Endodermal cell (in vitro differentiated cells): ENCODE measurements around the gene SAMHD1. TPM values are rescaled to one million over a fixed set of nuclear protein-coding genes. Genes with fewer than 3 reads are reported as not detected.

Source experiments
- DNase-seq: peaks from one replicate; pipeline ENCODE4 v3.0.0-alpha.2; 2017
- H3K27ac ChIP-seq: 2 replicates; pipeline ENCODE4 v1.5.1; 2013; ENCODE audit warnings: mild to moderate bottlenecking, low read depth, low read length, moderate library complexity
- H3K27me3 ChIP-seq: 2 replicates; pipeline ENCODE4 v1.6.1; 2013; ENCODE audit warnings: mild to moderate bottlenecking, low read length, moderate library complexity; ENCODE audit not compliant: insufficient read depth, control insufficient read depth, poor library complexity, severe bottlenecking
- H3K36me3 ChIP-seq: 2 replicates; pipeline ENCODE4 v1.7.0; 2013; ENCODE audit warnings: mild to moderate bottlenecking, low read length, moderate library complexity; ENCODE audit not compliant: control insufficient read depth, insufficient read depth
- H3K4me1 ChIP-seq: one replicate; pipeline ENCODE4 v1.7.0; 2013; ENCODE audit warnings: low read length; ENCODE audit not compliant: control insufficient read depth, insufficient read depth
- H3K4me3 ChIP-seq: 2 replicates; pipeline ENCODE4 v1.5.1; 2013; ENCODE audit warnings: mild to moderate bottlenecking, low read length, moderate library complexity
- H3K9ac ChIP-seq: 2 replicates; pipeline ENCODE4 v1.6.1; 2013; ENCODE audit warnings: mild to moderate bottlenecking, low read length, moderate library complexity; ENCODE audit not compliant: poor library complexity, severe bottlenecking; ENCODE audit errors: extremely low read depth
- H3K9me3 ChIP-seq: 2 replicates; pipeline ENCODE4 v1.6.1; 2013; ENCODE audit warnings: mild to moderate bottlenecking, low read length, moderate library complexity; ENCODE audit not compliant: control insufficient read depth
- H3K27ac Mint-ChIP-seq: 2 replicates; pipeline ENCODE4 v1.8.0; 2020; ENCODE audit warnings: mixed read lengths
- H3K27me3 Mint-ChIP-seq: 2 replicates; pipeline ENCODE4 v1.8.0; 2021; ENCODE audit warnings: mild to moderate bottlenecking, mixed read lengths; ENCODE audit not compliant: insufficient read depth
- H3K36me3 Mint-ChIP-seq: 2 replicates; pipeline ENCODE4 v1.8.0; 2020; ENCODE audit warnings: low read depth, mixed read lengths
- H3K4me1 Mint-ChIP-seq: 2 replicates; pipeline ENCODE4 v1.8.0; 2020; ENCODE audit warnings: mixed read lengths
- H3K4me3 Mint-ChIP-seq: 2 replicates; pipeline ENCODE4 v1.8.0; 2020; ENCODE audit warnings: mild to moderate bottlenecking, moderate library complexity, mixed read lengths
- H3K9me3 Mint-ChIP-seq: 2 replicates; pipeline ENCODE4 v1.8.0; 2020; ENCODE audit warnings: mild to moderate bottlenecking, mixed read lengths
- WGBS, 2 experiments: methylation state at CpG; one replicate each; pipeline versions ENCODE4 v1.1.5 to v1.1.7; 2013; ENCODE audit warnings: missing lambda C conversion rate in 2 of 2, mixed read lengths in 1 of 2; ENCODE audit not compliant: insufficient coverage in 1 of 2, insufficient read length in 1 of 2; 5-methylcytosine and 5-hydroxymethylcytosine counted together
- total RNA-seq, 2 donors: library from RNA; stranded (reverse); fragmentation: NEBNext Ultra II Directional in 1 of 2; extraction: Animal tissue kit (Norgen Biotek cat#: 25700) in 1 of 2; gene quantifications; 2 replicates in 1 of 2; 3 replicates in 1 of 2; pipeline ENCODE4 v1.2.1, GENCODE V29; 2021
- TF ChIP-seq, protein P1 (sequence below): fragments of 200-600 bp; sonication (generic); conservative IDR thresholded peaks from 2 replicates; pipeline ENCODE4 v1.5.0; 2021; ENCODE audit warnings: antibody characterized with exemption, mild to moderate bottlenecking

Gene SAMHD1
- total RNA-seq, 2 donors from 2014 or later, result 3.7 to 4.9 TPM

- DNase-seq, result no peak
- TF ChIP-seq, protein P1, sequence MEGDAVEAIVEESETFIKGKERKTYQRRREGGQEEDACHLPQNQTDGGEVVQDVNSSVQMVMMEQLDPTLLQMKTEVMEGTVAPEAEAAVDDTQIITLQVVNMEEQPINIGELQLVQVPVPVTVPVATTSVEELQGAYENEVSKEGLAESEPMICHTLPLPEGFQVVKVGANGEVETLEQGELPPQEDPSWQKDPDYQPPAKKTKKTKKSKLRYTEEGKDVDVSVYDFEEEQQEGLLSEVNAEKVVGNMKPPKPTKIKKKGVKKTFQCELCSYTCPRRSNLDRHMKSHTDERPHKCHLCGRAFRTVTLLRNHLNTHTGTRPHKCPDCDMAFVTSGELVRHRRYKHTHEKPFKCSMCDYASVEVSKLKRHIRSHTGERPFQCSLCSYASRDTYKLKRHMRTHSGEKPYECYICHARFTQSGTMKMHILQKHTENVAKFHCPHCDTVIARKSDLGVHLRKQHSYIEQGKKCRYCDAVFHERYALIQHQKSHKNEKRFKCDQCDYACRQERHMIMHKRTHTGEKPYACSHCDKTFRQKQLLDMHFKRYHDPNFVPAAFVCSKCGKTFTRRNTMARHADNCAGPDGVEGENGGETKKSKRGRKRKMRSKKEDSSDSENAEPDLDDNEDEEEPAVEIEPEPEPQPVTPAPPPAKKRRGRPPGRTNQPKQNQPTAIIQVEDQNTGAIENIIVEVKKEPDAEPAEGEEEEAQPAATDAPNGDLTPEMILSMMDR, result peak; percentile 94
These were observed 31.7 kb downstream of the SAMHD1 start for GRCh38 chr20:36919715-36920333.

DNA sequence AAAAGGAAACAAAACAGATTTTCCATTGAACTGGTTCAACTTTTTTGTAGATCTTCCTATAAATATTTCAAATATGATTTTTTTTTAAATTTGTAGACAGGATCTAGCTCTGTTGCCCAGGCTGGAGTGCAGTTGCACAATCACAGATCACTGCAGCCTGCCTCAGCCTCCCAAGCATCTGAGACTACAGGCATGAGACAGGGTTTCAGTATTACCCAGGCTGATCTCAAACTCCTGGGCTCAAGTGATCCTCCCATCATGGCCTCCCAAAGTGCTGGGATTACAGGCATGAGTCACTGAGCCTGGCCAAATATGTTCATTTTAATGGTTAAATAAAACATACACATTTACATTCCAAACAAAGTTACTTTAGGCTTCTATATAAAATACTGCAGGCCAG, 33.6 kb downstream of the SAMHD1 start:
- Mint-ChIP-seq H3K4me1 (no peaks in the 10 kb centered on the region), H3K36me3 (no peaks in the 10 kb centered on the region), H3K27ac (no peak overlapping the region), H3K27me3 (no peaks in the 10 kb centered on the region), H3K4me3 (no peak overlapping the region), H3K9me3 (no peaks in the 10 kb centered on the region)
- H3K36me3 ChIP-seq, result no peaks in the 10 kb centered on the region
- DNase-seq, result no peak
- H3K4me3 ChIP-seq, result no peak overlapping the region
- TF ChIP-seq, protein P1, result no peak
- no peak overlapping the region for H3K9ac ChIP-seq
- H3K27me3 ChIP-seq, result no peaks in the 10 kb centered on the region
- no peak overlapping the region for H3K27ac ChIP-seq
- H3K4me1 ChIP-seq, result no peaks in the 10 kb centered on the region
- no peaks in the 10 kb centered on the region for H3K9me3 ChIP-seq

More at GRCh38 chr20:36919715-36920333, 31.7 kb downstream of the SAMHD1 start:
- no peaks in the 10 kb centered on the region for H3K27me3 Mint-ChIP-seq
- 0 to 22% methylated on average over 1 to 2 of the region's 2 CpGs for WGBS, 2 experiments
- Histone ChIP-seq H3K9ac (no peak overlapping the region), H3K27me3 (no peaks in the 10 kb centered on the region), H3K9me3 (no peaks in the 10 kb centered on the region), H3K36me3 (no peaks in the 10 kb centered on the region), H3K4me1 (no peaks in the 10 kb centered on the region), H3K4me3 (no peak overlapping the region), H3K27ac (no peak overlapping the region)
- no peaks in the 10 kb centered on the region for H3K36me3 Mint-ChIP-seq
- peaks cover 11% of the 10 kb centered on the region for H3K4me1 Mint-ChIP-seq
- H3K27ac Mint-ChIP-seq, result no peak overlapping the region
- H3K4me3 Mint-ChIP-seq, result no peak overlapping the region
- no peaks in the 10 kb centered on the region for H3K9me3 Mint-ChIP-seq

DNA sequence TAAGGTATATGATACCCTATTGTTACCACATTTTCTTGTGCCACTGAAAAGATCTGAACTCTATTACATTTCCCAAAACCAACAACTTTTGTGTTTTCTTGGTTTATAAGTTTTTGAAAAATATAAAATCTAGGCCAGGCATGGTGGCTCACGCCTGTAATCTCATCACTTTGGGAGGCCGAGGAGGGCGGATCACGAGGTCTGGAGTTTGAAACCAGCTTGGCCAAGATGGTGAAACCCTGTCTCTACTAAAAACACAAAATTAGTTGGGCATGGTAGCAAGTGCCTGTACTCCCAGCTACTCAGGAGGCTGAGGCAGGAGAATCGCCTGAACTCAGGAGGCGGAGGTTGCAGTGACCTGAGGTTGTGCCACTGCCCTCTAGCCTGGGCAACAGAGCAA, 34.3 kb downstream of the SAMHD1 start:
- Histone ChIP-seq H3K4me3 (no peak overlapping the region), H3K4me1 (no peaks in the 10 kb centered on the region), H3K27ac (no peak overlapping the region), H3K27me3 (no peaks in the 10 kb centered on the region), H3K9ac (no peak overlapping the region), H3K36me3 (no peaks in the 10 kb centered on the region), H3K9me3 (no peaks in the 10 kb centered on the region)
- Mint-ChIP-seq H3K4me1 (no peaks in the 10 kb centered on the region), H3K27me3 (no peaks in the 10 kb centered on the region), H3K27ac (no peak overlapping the region), H3K36me3 (no peaks in the 10 kb centered on the region), H3K9me3 (no peaks in the 10 kb centered on the region), H3K4me3 (no peak overlapping the region)
- TF ChIP-seq, protein P1, result no peak
- 85 to 94% methylated on average over 4 to 6 of the region's 6 CpGs for WGBS, 2 experiments
- no peak for DNase-seq
